Kidney epithelial cell (primary cell): Measurements from ENCODE around the gene LPCAT1. TPM values are rescaled to one million over a fixed set of nuclear protein-coding genes. Genes with fewer than 3 reads are reported as not detected.

Source experiments
- DNase-seq: peaks from one replicate; pipeline ENCODE4 v3.0.0-alpha.2; 2010; ENCODE audit warnings: low read depth
- H3K27me3 ChIP-seq: 2 replicates; pipeline ENCODE4 v1.6.0; 2011; ENCODE audit warnings: low read length; ENCODE audit not compliant: control insufficient read depth, insufficient read depth
- H3K36me3 ChIP-seq: 2 replicates; pipeline ENCODE4 v1.5.1; 2011; ENCODE audit warnings: low read length; ENCODE audit not compliant: control insufficient read depth, insufficient read depth
- H3K4me3 ChIP-seq: 2 replicates; pipeline ENCODE4 v1.5.1; 2011; ENCODE audit warnings: low read depth, mild to moderate bottlenecking, control low read depth, low read length
- CTCF ChIP-seq: IDR thresholded peaks from 2 replicates; pipeline ENCODE4 v1.5.1; 2011; ENCODE audit warnings: mild to moderate bottlenecking, moderate library complexity, low read length, control low read depth, inconsistent platforms; ENCODE audit not compliant: insufficient read depth, poor library complexity, severe bottlenecking
- total RNA-seq: library from RNA; depleted of rRNA; stranded (reverse); fragments of >200 nt; gene quantifications from 2 replicates; pipeline ENCODE4 v1.2.3, GENCODE V29; 2015

LPCAT1 gene
- total RNA-seq, 1 donor from 2014 or later = 87.6 TPM

- peaks cover 2% of the 10 kb centered on the region for H3K36me3 ChIP-seq
- no peak for DNase-seq
- no peak for TF ChIP-seq CTCF
- no peaks in the 10 kb centered on the region for H3K27me3 ChIP-seq
- H3K4me3 ChIP-seq = no peak overlapping the region
These were observed 36.5 kb downstream of the LPCAT1 start for GRCh38 chr5:1487079-1487764.

- no peak for TF ChIP-seq CTCF
- no peaks in the 10 kb centered on the region for H3K27me3 ChIP-seq
- H3K36me3 ChIP-seq = peaks cover 2% of the 10 kb centered on the region
These were observed 37.5 kb downstream of the LPCAT1 start for GRCh38 chr5:1486271-1486670.

GRCh38 chr5:1485579-1486118 is 38.1 kb downstream of the LPCAT1 start:
- H3K36me3 ChIP-seq = peaks cover 2% of the 10 kb centered on the region
- H3K27me3 ChIP-seq = no peaks in the 10 kb centered on the region
- no peak for TF ChIP-seq CTCF

More at GRCh38 chr5:1486271-1486670, 37.5 kb downstream of the LPCAT1 start:
- DNase-seq = no peak
- H3K4me3 ChIP-seq = no peak overlapping the region

GRCh38 chr5:1484730-1485578 is 38.8 kb downstream of the LPCAT1 start:
- no peak for TF ChIP-seq CTCF
- no peak overlapping the region for H3K4me3 ChIP-seq
- H3K27me3 ChIP-seq = no peaks in the 10 kb centered on the region
- H3K36me3 ChIP-seq = peaks cover 2% of the 10 kb centered on the region
- DNase-seq = no peak

More at GRCh38 chr5:1485579-1486118, 38.1 kb downstream of the LPCAT1 start:
- H3K4me3 ChIP-seq = no peak overlapping the region
- no peak for DNase-seq

- TF ChIP-seq CTCF = no peak
- Histone ChIP-seq H3K27me3 (no peaks in the 10 kb centered on the region), H3K36me3 (peaks cover 2% of the 10 kb centered on the region), H3K4me3 (no peak overlapping the region)
- no peak for DNase-seq
These were observed 39.7 kb downstream of the LPCAT1 start for GRCh38 chr5:1483856-1484729.
